Inflammatory macrophage treated with lipopolysaccharide for 4 hours (primary cell): ENCODE measurements around the gene PSMD12.

ENCODE experiments used
- DNase-seq: peaks from one replicate; pipeline ENCODE4 v3.0.0-alpha.2; 2020

Gene PSMD12

GRCh38 chr17:67297454-67297960 lies 68.9 kb downstream of the PSMD12 start:
- DNase-seq: no peak

- no peak for DNase-seq
Observed at GRCh38 chr17:67294451-67295199, 71.8 kb downstream of the PSMD12 start.

- DNase-seq: peak; percentile 65
Observed at GRCh38 chr17:67293251-67294203, 72.8 kb downstream of the PSMD12 start.

- no peak for DNase-seq
Observed at GRCh38 chr17:67290711-67291291, 75.6 kb downstream of the PSMD12 start.

- no peak for DNase-seq
Observed at GRCh38 chr17:67290244-67290643, 76.1 kb downstream of the PSMD12 start.

GRCh38 chr17:67289181-67289876 lies 77.0 kb downstream of the PSMD12 start:
- no peak for DNase-seq
